IMR-90 (cell line): ENCODE data around the gene AGPAT3. TPM values are rescaled to one million over a fixed set of nuclear protein-coding genes. Genes with fewer than 3 reads are reported as not detected.

Experiments used
- ATAC-seq: fragments of 200-7000 bp; cut with Tn5 transposase; 2 replicates; pipeline ENCODE4 v1.9.1; 2020; ENCODE audit warnings: low read depth, mild to moderate bottlenecking, moderate library complexity
- BruUV-seq: library from RNA; stranded (reverse); fragments of 400-500 nt; replicated peaks from 2 replicates; lab custom pipeline; 2021; lab: Mats Ljungman, UMichigan
- CTCF ChIA-PET: fragments of 300-600 bp; formaldehyde crosslinking; extraction: SDS; loops from one replicate; lab custom pipeline; 2021; ENCODE audit warnings: antibody characterized with exemption; lab: Yijun Ruan, JAX
- POLR2A ChIA-PET: fragments of 300-600 bp; sonication (Branson Sonifier 250); formaldehyde crosslinking; loops from one replicate; lab custom pipeline; 2022; ENCODE audit warnings: antibody characterized with exemption; ENCODE audit not compliant: unreplicated experiment; lab: Charles Lee
- DNase-seq: peaks from one replicate; pipeline ENCODE4 v3.0.0; 2013
- H2AFZ ChIP-seq: replicated peaks from 2 replicates; pipeline ENCODE3; 2013; ENCODE audit warnings: low read length, mild to moderate bottlenecking; ENCODE audit not compliant: poor library complexity
- H2AK5ac ChIP-seq: 2 replicates; pipeline ENCODE4 v1.6.1; 2013; ENCODE audit warnings: low read depth, low read length, inconsistent platforms
- H2AK9ac ChIP-seq: replicated peaks from 2 replicates; pipeline ENCODE3; 2013; ENCODE audit warnings: mild to moderate bottlenecking, low read depth, low read length, moderate library complexity; ENCODE audit not compliant: poor library complexity
- H2BK120ac ChIP-seq: 2 replicates; pipeline ENCODE4 v1.6.1; 2013; ENCODE audit warnings: low read depth, low read length, inconsistent platforms
- H2BK15ac ChIP-seq: 3 replicates; pipeline ENCODE4 v1.6.1; 2013; ENCODE audit warnings: low read depth, low read length, inconsistent platforms
- H2BK20ac ChIP-seq: 2 replicates; pipeline ENCODE4 v1.6.1; 2013; ENCODE audit warnings: low read depth, mild to moderate bottlenecking, inconsistent platforms, low read length, moderate library complexity
- H2BK5ac ChIP-seq: 2 replicates; pipeline ENCODE4 v1.6.1; 2013; ENCODE audit warnings: mild to moderate bottlenecking, low read depth, low read length, inconsistent platforms; ENCODE audit not compliant: poor library complexity, severe bottlenecking
- H3K14ac ChIP-seq: replicated peaks from 2 replicates; pipeline ENCODE4 v1.6.1; 2013; ENCODE audit warnings: low read depth, low read length, inconsistent platforms
- H3K18ac ChIP-seq: 2 replicates; pipeline ENCODE4 v1.6.1; 2013; ENCODE audit warnings: low read depth, low read length, control low read depth
- H3K23ac ChIP-seq: 2 replicates; pipeline ENCODE4 v1.6.1; 2013; ENCODE audit warnings: low read depth, low read length, inconsistent platforms
- H3K27ac ChIP-seq: 2 replicates; pipeline ENCODE4 v1.5.1; 2013; ENCODE audit warnings: mild to moderate bottlenecking, control low read depth, low read length; ENCODE audit not compliant: insufficient read depth
- H3K27me3 ChIP-seq: 2 replicates; pipeline ENCODE4 v1.6.1; 2013; ENCODE audit warnings: low read length; ENCODE audit not compliant: control insufficient read depth, insufficient read depth
- H3K36me3 ChIP-seq: 2 replicates; pipeline ENCODE4 v1.6.1; 2013; ENCODE audit warnings: low read length, mixed read lengths; ENCODE audit not compliant: control insufficient read depth, insufficient read depth
- H3K4ac ChIP-seq: 2 replicates; pipeline ENCODE4 v1.6.1; 2013; ENCODE audit warnings: low read depth, low read length, inconsistent platforms
- H3K4me1 ChIP-seq: 2 replicates; pipeline ENCODE4 v1.6.1; 2013; ENCODE audit warnings: low read length, mixed read lengths; ENCODE audit not compliant: control insufficient read depth, insufficient read depth
- H3K4me2 ChIP-seq: 2 replicates; pipeline ENCODE4 v1.6.1; 2013; ENCODE audit warnings: low read depth, mild to moderate bottlenecking, control low read depth, low read length, moderate library complexity
- H3K4me3 ChIP-seq: 2 replicates; pipeline ENCODE4 v1.5.1; 2013; ENCODE audit warnings: low read depth, mild to moderate bottlenecking, control low read depth, low read length, moderate library complexity; ENCODE audit not compliant: insufficient read depth
- H3K56ac ChIP-seq: 2 replicates; pipeline ENCODE4 v1.6.1; 2013; ENCODE audit warnings: low read length, inconsistent platforms; ENCODE audit not compliant: insufficient read depth; ENCODE audit errors: extremely low read depth
- H3K79me1 ChIP-seq, 2 experiments: 2 replicates each; pipeline ENCODE4 v1.6.1; 2013; ENCODE audit warnings: low read length in 2 of 2, inconsistent platforms in 1 of 2, low read depth in 1 of 2
- H3K9ac ChIP-seq: 2 replicates; pipeline ENCODE4 v1.6.1; 2013; ENCODE audit warnings: low read depth, low read length, control low read depth
- H3K9me1 ChIP-seq: 2 replicates; pipeline ENCODE4 v1.6.1; 2013; ENCODE audit warnings: low read length, inconsistent platforms; ENCODE audit not compliant: insufficient read depth
- H3K9me3 ChIP-seq: 2 replicates; pipeline ENCODE4 v1.6.1; 2013; ENCODE audit warnings: low read length; ENCODE audit not compliant: control insufficient read depth, insufficient read depth
- H4K20me1 ChIP-seq: 2 replicates; pipeline ENCODE4 v1.6.1; 2013; ENCODE audit warnings: low read length, inconsistent platforms; ENCODE audit not compliant: insufficient read depth
- H4K5ac ChIP-seq: 2 replicates; pipeline ENCODE4 v1.6.1; 2013; ENCODE audit warnings: mild to moderate bottlenecking, low read depth, low read length, control low read depth
- H4K8ac ChIP-seq, 2 experiments: 2 replicates each; pipeline ENCODE4 v1.6.1; 2013; ENCODE audit warnings: low read depth in 2 of 2, low read length in 2 of 2, control low read depth in 1 of 2, inconsistent platforms in 1 of 2
- H4K91ac ChIP-seq: 2 replicates; pipeline ENCODE4 v1.6.1; 2013; ENCODE audit warnings: low read depth, low read length, inconsistent platforms; ENCODE audit not compliant: insufficient read depth
- BHLHE40 ChIP-seq: fragments of 150-350 bp; IDR thresholded peaks from 2 replicates; pipeline ENCODE4 v1.6.1; 2016; ENCODE audit warnings: mild to moderate bottlenecking, low read depth, low read length
- CEBPB ChIP-seq: IDR thresholded peaks from 2 replicates; pipeline ENCODE4 v1.6.1; 2012; ENCODE audit warnings: low read depth, low read length, improper control_type of control experiment
- CHD1 ChIP-seq: IDR thresholded peaks from 2 replicates; pipeline ENCODE4 v1.6.1; 2012; ENCODE audit warnings: low read depth, low read length, improper control_type of control experiment
- CTCF ChIP-seq: conservative IDR thresholded peaks from 2 replicates; pipeline ENCODE4 v1.5.1; 2012; ENCODE audit warnings: mild to moderate bottlenecking, low read depth, low read length, improper control_type of control experiment
- FOS ChIP-seq: fragments of 150-350 bp; IDR thresholded peaks from 2 replicates; pipeline ENCODE4 v1.6.1; 2016; ENCODE audit warnings: low read depth, low read length
- MAFK ChIP-seq: IDR thresholded peaks from 2 replicates; pipeline ENCODE4 v1.6.1; 2012; ENCODE audit warnings: low read depth, low read length, improper control_type of control experiment
- MAZ ChIP-seq: IDR thresholded peaks from 2 replicates; pipeline ENCODE4 v1.6.1; 2012; ENCODE audit warnings: low read depth, mild to moderate bottlenecking, low read length, improper control_type of control experiment, moderate library complexity, borderline replicate concordance
- MXI1 ChIP-seq: IDR thresholded peaks from 2 replicates; pipeline ENCODE4 v1.6.1; 2012; ENCODE audit warnings: low read depth, mild to moderate bottlenecking, low read length, moderate library complexity, borderline replicate concordance
- NFE2L2 ChIP-seq: fragments of 150-350 bp; IDR thresholded peaks from 2 replicates; pipeline ENCODE4 v1.6.1; 2016; ENCODE audit warnings: low read depth, mild to moderate bottlenecking, low read length
- POLR2A ChIP-seq: IDR thresholded peaks from 2 replicates; pipeline ENCODE4 v1.6.1; 2012; ENCODE audit warnings: mild to moderate bottlenecking, low read depth, low read length
- RAD21 ChIP-seq: IDR thresholded peaks from 2 replicates; pipeline ENCODE4 v1.6.1; 2012; ENCODE audit warnings: low read length, improper control_type of control experiment
- RCOR1 ChIP-seq: IDR thresholded peaks from 2 replicates; pipeline ENCODE4 v1.6.1; 2012; ENCODE audit warnings: mild to moderate bottlenecking, low read length, improper control_type of control experiment; ENCODE audit not compliant: insufficient replicate concordance
- RFX5 ChIP-seq: IDR thresholded peaks from 2 replicates; pipeline ENCODE4 v1.8.0; 2012; ENCODE audit warnings: low read depth, mild to moderate bottlenecking, low read length, moderate library complexity
- SMC3 ChIP-seq: fragments of 150-350 bp; IDR thresholded peaks from 2 replicates; pipeline ENCODE4 v1.6.1; 2016; ENCODE audit warnings: low read depth, mild to moderate bottlenecking, antibody characterized with exemption, low read length, moderate library complexity
- WGBS, 2 experiments: methylation state at CpG; one replicate each; pipeline versions ENCODE4 v1.1.5 to v1.1.7; 2013; ENCODE audit warnings: missing lambda C conversion rate in 2 of 2; ENCODE audit not compliant: insufficient read length in 1 of 2; ENCODE audit errors: extremely low coverage in 2 of 2; 5-methylcytosine and 5-hydroxymethylcytosine counted together
- dilution Hi-C: fragments of 300-500 bp; cut with HindIII; formaldehyde crosslinking; loops from one replicate; pipeline ENCODE4 v1.14.3; 2018; ENCODE audit warnings: low sequenced_read_pairs; ENCODE audit not compliant: unreplicated experiment
- in situ Hi-C: fragments of 300-500 bp; cut with MboI; formaldehyde crosslinking; loops from 3 replicates; pipeline ENCODE4 v1.14.3; 2019; ENCODE audit warnings: low sequenced_read_pairs, inconsistent platforms, mixed read lengths
- intact Hi-C: fragments of 100-400 bp; cut with micrococcal nuclease; formaldehyde crosslinking; loops from 2 replicates; pipeline ENCODE4 v1.10.0; 2022
- polyA plus RNA-seq, 3 experiments: library from polyadenylated mRNA; depleted of rRNA; stranded (reverse); fragments of >200 nt; gene quantifications; 2 replicates each; pipeline ENCODE4 v1.2.3, GENCODE V29; 2012; ENCODE audit warnings: low replicate concordance in 1 of 3
- total RNA-seq: library from RNA; depleted of rRNA; stranded (reverse); fragments of >200 nt; gene quantifications from 2 replicates; pipeline ENCODE4 v1.2.3, GENCODE V29; 2012
- TF ChIP-seq, protein P1 (sequence below): fragments of 150-350 bp; IDR thresholded peaks from 2 replicates; pipeline ENCODE4 v1.6.1; 2016; ENCODE audit warnings: low read depth, mild to moderate bottlenecking, low read length, moderate library complexity, borderline replicate concordance
- TF ChIP-seq, protein P2 (sequence below): fragments of 150-350 bp; IDR thresholded peaks from 2 replicates; pipeline ENCODE4 v1.6.1; 2017; ENCODE audit warnings: mild to moderate bottlenecking, antibody characterized with exemption, low read length, low read depth

Gene AGPAT3
- total and polyA plus RNA-seq, 2 of the 4 experiments (the other 2 are of a cell fraction): 27.1 to 38.7 TPM

DNA sequence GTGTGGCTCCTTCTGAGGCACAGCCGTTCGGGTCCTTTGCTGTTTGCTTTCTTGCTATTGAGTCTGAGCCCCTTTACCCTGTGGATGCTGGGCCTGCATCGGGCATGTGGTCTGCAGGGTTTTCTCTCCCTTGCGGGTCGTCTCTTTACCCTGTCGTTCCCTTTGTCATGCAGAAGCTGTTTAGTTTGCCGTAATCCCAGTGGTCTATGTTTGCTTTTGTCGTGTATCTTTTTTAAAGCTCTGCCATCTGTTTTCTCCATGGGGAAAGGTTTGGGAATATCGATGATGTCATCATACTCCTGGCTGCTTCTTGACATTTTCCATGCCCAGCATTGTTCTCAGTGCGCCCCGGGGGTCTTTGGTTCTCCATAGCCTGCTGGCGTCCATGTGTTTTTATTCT, 68.2 kb downstream of the AGPAT3 start:
- in situ Hi-C loops (no loop called here), dilution Hi-C loops (no loop called here), intact Hi-C loops (no loop called here)
- Histone ChIP-seq H4K5ac (no peak overlapping the region), H4K8ac (no peak overlapping the region), H2AK5ac (no peak overlapping the region), H2BK20ac (no peak overlapping the region), H3K79me1 (peaks cover 27 to 63% of the 10 kb centered on the region in 2 experiments), H3K9ac (no peak overlapping the region), H2BK120ac (no peak overlapping the region), H3K4me1 (no peaks in the 10 kb centered on the region), H3K4me2 (no peak overlapping the region), H2AFZ (no peak overlapping the region), H2BK15ac (no peak overlapping the region), H3K56ac (no peak overlapping the region), H2AK9ac (no peak overlapping the region), H4K20me1 (peaks cover 69% of the 10 kb centered on the region), H3K9me3 (no peaks in the 10 kb centered on the region), H2BK5ac (no peak overlapping the region), H3K27me3 (no peaks in the 10 kb centered on the region), H3K23ac (no peak overlapping the region), H3K27ac (no peak overlapping the region), H4K91ac (no peak overlapping the region), H3K14ac (no peak overlapping the region), H3K36me3 (peaks cover 5% of the 10 kb centered on the region), H3K9me1 (peaks cover 11% of the 10 kb centered on the region), H3K4ac (no peak overlapping the region), H3K18ac (no peak overlapping the region), H3K4me3 (no peak overlapping the region)
- no peak for DNase-seq
- BruUV-seq: no TSS peak
- TF ChIP-seq CHD1: no peak
- no peak for TF ChIP-seq RFX5
- no peak for TF ChIP-seq CEBPB
- no peak for TF ChIP-seq POLR2A
- TF ChIP-seq NFE2L2: no peak
- no peak for TF ChIP-seq BHLHE40
- TF ChIP-seq RAD21: no peak
- TF ChIP-seq FOS: no peak
- TF ChIP-seq SMC3: no peak
- TF ChIP-seq RCOR1: no peak
- TF ChIP-seq, protein P1, sequence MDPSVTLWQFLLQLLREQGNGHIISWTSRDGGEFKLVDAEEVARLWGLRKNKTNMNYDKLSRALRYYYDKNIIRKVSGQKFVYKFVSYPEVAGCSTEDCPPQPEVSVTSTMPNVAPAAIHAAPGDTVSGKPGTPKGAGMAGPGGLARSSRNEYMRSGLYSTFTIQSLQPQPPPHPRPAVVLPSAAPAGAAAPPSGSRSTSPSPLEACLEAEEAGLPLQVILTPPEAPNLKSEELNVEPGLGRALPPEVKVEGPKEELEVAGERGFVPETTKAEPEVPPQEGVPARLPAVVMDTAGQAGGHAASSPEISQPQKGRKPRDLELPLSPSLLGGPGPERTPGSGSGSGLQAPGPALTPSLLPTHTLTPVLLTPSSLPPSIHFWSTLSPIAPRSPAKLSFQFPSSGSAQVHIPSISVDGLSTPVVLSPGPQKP: no peak
- no peak for TF ChIP-seq CTCF
- TF ChIP-seq MXI1: no peak
- TF ChIP-seq, protein P2, sequence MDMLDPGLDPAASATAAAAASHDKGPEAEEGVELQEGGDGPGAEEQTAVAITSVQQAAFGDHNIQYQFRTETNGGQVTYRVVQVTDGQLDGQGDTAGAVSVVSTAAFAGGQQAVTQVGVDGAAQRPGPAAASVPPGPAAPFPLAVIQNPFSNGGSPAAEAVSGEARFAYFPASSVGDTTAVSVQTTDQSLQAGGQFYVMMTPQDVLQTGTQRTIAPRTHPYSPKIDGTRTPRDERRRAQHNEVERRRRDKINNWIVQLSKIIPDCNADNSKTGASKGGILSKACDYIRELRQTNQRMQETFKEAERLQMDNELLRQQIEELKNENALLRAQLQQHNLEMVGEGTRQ: no peak
- TF ChIP-seq MAZ: no peak
- no peak for TF ChIP-seq MAFK
- 68% methylated on average over 6 of the region's 12 CpGs; no CpG with 5 or more reads in 1 of the 2 experiments for WGBS, 2 experiments
- ATAC-seq: no peak
- POLR2A ChIA-PET: no interaction called here
- CTCF ChIA-PET: no interaction called here
